HG03039 (cell line): Measurements from ENCODE around the gene PLEKHN1.

Experiments used
- ATAC-seq: cut with Tn5 transposase; IDR thresholded peaks from one replicate; pipeline ENCODE4 v1.9.1; 2021; ENCODE audit warnings: mild to moderate bottlenecking, moderate library complexity; ENCODE audit not compliant: unreplicated experiment

Gene PLEKHN1

GRCh38 chr1:966135-966703, at the start of gene PLEKHN1:
Gene PLEKHN1 (plus strand): TSS chr1:966482. CDS start chr1:966532, 50 bp downstream.
- ATAC-seq, result peak; percentile 17

GRCh38 chr1:917076-917459, 49.2 kb upstream of the PLEKHN1 start:
- ATAC-seq, result no peak

GRCh38 chr1:917466-918091, 48.7 kb upstream of the PLEKHN1 start:
- no peak for ATAC-seq

- no peak for ATAC-seq
Observed at GRCh38 chr1:918353-918752, 47.9 kb upstream of the PLEKHN1 start.

GRCh38 chr1:918843-919242, 47.4 kb upstream of the PLEKHN1 start:
- no peak for ATAC-seq

GRCh38 chr1:919271-919872, 46.9 kb upstream of the PLEKHN1 start:
- no peak for ATAC-seq

- ATAC-seq, result no peak
Observed at GRCh38 chr1:920010-920409, 46.3 kb upstream of the PLEKHN1 start.

- no peak for ATAC-seq
Observed at GRCh38 chr1:920521-920920, 45.8 kb upstream of the PLEKHN1 start.

GRCh38 chr1:921011-921837, 45.1 kb upstream of the PLEKHN1 start:
- ATAC-seq, result no peak

GRCh38 chr1:923131-923990, 42.9 kb upstream of the PLEKHN1 start, which contains the start of gene SAMD11:
Gene SAMD11 (plus strand): TSS chr1:923923. CDS start chr1:924432, 509 bp downstream.
- no peak for ATAC-seq

- ATAC-seq, result no peak
Observed at GRCh38 chr1:923991-924655, 42.2 kb upstream of the PLEKHN1 start.

- ATAC-seq, result no peak
Observed at GRCh38 chr1:924656-925560, 41.4 kb upstream of the PLEKHN1 start.

- ATAC-seq, result no peak
Observed at GRCh38 chr1:925561-926421, 40.5 kb upstream of the PLEKHN1 start.

GRCh38 chr1:927234-927633, 39.0 kb upstream of the PLEKHN1 start:
- ATAC-seq, result no peak

- no peak for ATAC-seq
Observed at GRCh38 chr1:927748-928147, 38.5 kb upstream of the PLEKHN1 start.

- ATAC-seq, result no peak
Observed at GRCh38 chr1:928825-929661, 37.2 kb upstream of the PLEKHN1 start.
